Gastrocnemius medialis (tissue), 4 donors: ENCODE data around the gene FOXM1. TPM values are rescaled to one million over a fixed set of nuclear protein-coding genes. Genes with fewer than 3 reads are reported as not detected.

Experiments used
- ATAC-seq, 2 donors: fragments of 150-250 bp; one replicate each; pipeline ENCODE4 v1.9.1; 2016
- DNase-seq, 2 donors: peaks; one replicate each; pipeline ENCODE4 v3.0.0-alpha.2; 2019
- H3K27ac ChIP-seq, 4 donors: fragments of 200-600 bp; sonication (generic); 1 replicate in 1 of 4; 2 replicates in 3 of 4; pipeline ENCODE4 v1.5.1; 2016 to 2018; ENCODE audit warnings: mild to moderate bottlenecking in 2 of 4, moderate library complexity in 1 of 4
- H3K27me3 ChIP-seq, 3 donors: fragments of 200-600 bp; sonication (generic) in 2 of 3; 1 replicate in 1 of 3; 2 replicates in 2 of 3; pipeline versions ENCODE4 v1.5.1 to v1.6.0; 2016 to 2019; ENCODE audit warnings: mild to moderate bottlenecking in 1 of 3, moderate library complexity in 1 of 3
- H3K36me3 ChIP-seq, 2 donors: fragments of 200-600 bp; sonication (generic) in 1 of 2; one replicate each; pipeline ENCODE4 v1.5.1; 2017 to 2018
- H3K4me1 ChIP-seq, 2 donors: fragments of 200-600 bp; sonication (generic) in 1 of 2; one replicate each; pipeline ENCODE4 v1.5.1; 2016 to 2017; ENCODE audit warnings: mild to moderate bottlenecking in 2 of 2
- H3K4me3 ChIP-seq, 4 donors: fragments of 200-600 bp; sonication (generic) in 3 of 4; 1 replicate in 1 of 4; 2 replicates in 3 of 4; pipeline ENCODE4 v1.5.1; 2016 to 2019; ENCODE audit warnings: mild to moderate bottlenecking in 2 of 4
- H3K9me3 ChIP-seq, 3 donors: fragments of 200-600 bp; sonication (generic) in 2 of 3; 1 replicate in 1 of 3; 2 replicates in 2 of 3; pipeline ENCODE4 v1.5.1; 2016 to 2019
- CTCF ChIP-seq, 5 experiments: fragments of 450-650 bp in 3 of 5; fragments of 200-600 bp in 2 of 5; sonication (generic) in 2 of 5; IDR thresholded peaks in 4 of 5; conservative IDR thresholded peaks in 1 of 5; 1 replicate in 4 of 5; 2 replicates in 1 of 5; pipeline ENCODE4 v1.5.1; 2016 to 2019; ENCODE audit warnings: antibody characterized with exemption in 5 of 5, mild to moderate bottlenecking in 3 of 5, moderate library complexity in 3 of 5
- POLR2A ChIP-seq, 2 donors: fragments of 450-650 bp; IDR thresholded peaks; one replicate each; pipeline ENCODE4 v1.6.1; 2017; ENCODE audit warnings: antibody characterized with exemption in 2 of 2, mild to moderate bottlenecking in 2 of 2, moderate library complexity in 2 of 2
- in situ Hi-C, 4 donors: fragments of 200-750 bp; cut with MboI; loops; one replicate each; pipeline versions ENCODE4 v1.15.0 to v1.8.0; 2017; ENCODE audit warnings: low sequenced_read_pairs in 4 of 4
- intact Hi-C: fragments of 100-400 bp; cut with DNase I; formaldehyde crosslinking; loops from one replicate; pipeline ENCODE4 v1.15.1; 2023; ENCODE audit warnings: low total_unique reads
- total RNA-seq, 4 donors: library from RNA; depleted of rRNA; stranded (reverse); fragments of >200 nt; gene quantifications; one replicate each; pipeline versions ENCODE4 v1.1.0 to v1.2.3, GENCODE V29; 2016

FOXM1 gene
- total RNA-seq, 4 donors from 2014 or later = 0.95 to 1.1 TPM; not detected in 2

- Histone ChIP-seq H3K27me3 (no peaks in the 10 kb centered on the region), H3K4me1 (no peaks in the 10 kb centered on the region), H3K4me3 (no peak overlapping the region), H3K9me3 (no peaks in the 10 kb centered on the region), H3K27ac (peak overlapping the region in 2 of 4 donors; percentile 33 to 52), H3K36me3 (no peaks in the 10 kb centered on the region)
- no peak for TF ChIP-seq CTCF (IDR thresholded peaks at IDR 0.05 in 4 of 5, conservative IDR thresholded peaks at IDR 0.05 in 1 of 5)
- no peak for TF ChIP-seq POLR2A (IDR thresholded peaks at IDR 0.05)
- DNase-seq (no peak), ATAC-seq (peak in 1 of 2 donors; percentile 28)
- in situ Hi-C loops = no loop called here
- intact Hi-C loops = no loop called here
Measured at GRCh38 chr12:2845280-2845679, 31.7 kb downstream of the FOXM1 start.

GRCh38 chr12:2844786-2845185 is 32.2 kb downstream of the FOXM1 start:
- Histone ChIP-seq H3K4me1 (no peaks in the 10 kb centered on the region), H3K27me3 (no peaks in the 10 kb centered on the region), H3K27ac (peak overlapping the region in 3 of 4 donors; percentile 5 to 52 (median 33)), H3K4me3 (no peak overlapping the region), H3K36me3 (no peaks in the 10 kb centered on the region), H3K9me3 (no peaks in the 10 kb centered on the region)
- intact Hi-C loops = no loop called here
- in situ Hi-C loops = no loop called here
- ATAC-seq (no peak), DNase-seq (no peak)
- no peak for TF ChIP-seq POLR2A (IDR thresholded peaks at IDR 0.05)
- TF ChIP-seq CTCF (IDR thresholded peaks at IDR 0.05 in 4 of 5, conservative IDR thresholded peaks at IDR 0.05 in 1 of 5) = no peak

- Histone ChIP-seq H3K27me3 (no peaks in the 10 kb centered on the region), H3K9me3 (no peaks in the 10 kb centered on the region), H3K36me3 (no peaks in the 10 kb centered on the region), H3K27ac (peak overlapping the region in 1 of 4 donors; percentile 25), H3K4me1 (no peaks in the 10 kb centered on the region), H3K4me3 (no peak overlapping the region)
- in situ Hi-C loops = no loop called here
- ATAC-seq = peak in 1 of 2 donors; percentile 18
- no peak for DNase-seq
- intact Hi-C loops = no loop called here
- TF ChIP-seq CTCF (IDR thresholded peaks at IDR 0.05 in 4 of 5, conservative IDR thresholded peaks at IDR 0.05 in 1 of 5) = no peak
- TF ChIP-seq POLR2A (IDR thresholded peaks at IDR 0.05) = no peak
Measured at GRCh38 chr12:2842948-2843347, 34.0 kb downstream of the FOXM1 start.

- in situ Hi-C loops = no loop called here
- Histone ChIP-seq H3K36me3 (no peaks in the 10 kb centered on the region), H3K9me3 (no peaks in the 10 kb centered on the region), H3K4me1 (no peaks in the 10 kb centered on the region), H3K27me3 (no peaks in the 10 kb centered on the region), H3K27ac (no peak overlapping the region), H3K4me3 (no peak overlapping the region)
- ATAC-seq = no peak
- TF ChIP-seq POLR2A (IDR thresholded peaks at IDR 0.05) = no peak
- TF ChIP-seq CTCF (IDR thresholded peaks at IDR 0.05 in 4 of 5, conservative IDR thresholded peaks at IDR 0.05 in 1 of 5) = no peak
- intact Hi-C loops = no loop called here
- no peak for DNase-seq
Measured at GRCh38 chr12:2841056-2841650, 35.8 kb downstream of the FOXM1 start.

- Histone ChIP-seq H3K9me3 (no peaks in the 10 kb centered on the region), H3K4me1 (peaks cover 0 to 6% of the 10 kb centered on the region in 2 donors), H3K36me3 (no peaks in the 10 kb centered on the region), H3K4me3 (no peak overlapping the region), H3K27me3 (peaks cover 0 to 4% (median 0%) of the 10 kb centered on the region in 3 donors), H3K27ac (no peak overlapping the region)
- intact Hi-C loops (no loop called here), in situ Hi-C loops (no loop called here)
- ATAC-seq = no peak
- TF ChIP-seq CTCF (IDR thresholded peaks at IDR 0.05 in 4 of 5, conservative IDR thresholded peaks at IDR 0.05 in 1 of 5) (no peak), POLR2A (IDR thresholded peaks at IDR 0.05) (no peak)
- DNase-seq = no peak
Measured at GRCh38 chr12:2836574-2836973, 40.4 kb downstream of the FOXM1 start.
